Neural cell (in vitro differentiated cells): ENCODE results near the gene LILRB4. TPM values are rescaled to one million over a fixed set of nuclear protein-coding genes. Genes with fewer than 3 reads are reported as not detected.
"Not testable (repeated sequence)": the region's sequence is repeated elsewhere in the genome, so short reads cannot be mapped to it uniquely, and the experiment has no call there.

ENCODE experiments used
- H2AFZ ChIP-seq: fragments of 200-600, 300-800 bp; sonication (generic), shearing (Covaris generic); 2 replicates; pipeline ENCODE4 v1.6.0; 2014; ENCODE audit warnings: low read depth, mild to moderate bottlenecking, antibody characterized with exemption, low read length, moderate library complexity
- H3F3A ChIP-seq: fragments of 200-600 bp; shearing (Covaris generic); 2 replicates; pipeline ENCODE4 v1.6.1; 2016; ENCODE audit warnings: mild to moderate bottlenecking, moderate library complexity, mixed read lengths, antibody characterized with exemption, low read length; ENCODE audit not compliant: insufficient read depth, poor library complexity, severe bottlenecking
- H3K27ac ChIP-seq: fragments of 200-600, 300-800 bp; sonication (generic), shearing (Covaris generic); 2 replicates; pipeline ENCODE4 v1.5.1; 2014; ENCODE audit warnings: mild to moderate bottlenecking, low read length, moderate library complexity
- H3K27me3 ChIP-seq: fragments of 300-800, 200-600 bp; sonication (generic), shearing (Covaris generic); 2 replicates; pipeline ENCODE4 v1.6.0; 2014; ENCODE audit warnings: mild to moderate bottlenecking, low read depth, low read length, moderate library complexity; ENCODE audit not compliant: insufficient read depth
- H3K36me3 ChIP-seq: fragments of 300-800, 200-600 bp; sonication (generic), shearing (Covaris generic); 2 replicates; pipeline ENCODE4 v1.5.1; 2014; ENCODE audit warnings: mild to moderate bottlenecking, antibody characterized with exemption, low read length, moderate library complexity; ENCODE audit not compliant: insufficient read depth
- H3K4me2 ChIP-seq: fragments of 300-800, 200-600 bp; sonication (generic), shearing (Covaris generic); 2 replicates; pipeline ENCODE4 v1.6.0; 2014; ENCODE audit warnings: mild to moderate bottlenecking, low read length
- H3K4me3 ChIP-seq: fragments of 300-800, 200-600 bp; sonication (generic), shearing (Covaris generic); 2 replicates; pipeline ENCODE4 v1.5.1; 2014; ENCODE audit warnings: mild to moderate bottlenecking, low read length, moderate library complexity
- H3K79me2 ChIP-seq: fragments of 200-600 bp; shearing (Covaris generic); replicated peaks from 2 replicates; pipeline ENCODE4 v1.6.0; 2014; ENCODE audit warnings: mild to moderate bottlenecking, low read length, moderate library complexity; ENCODE audit not compliant: insufficient read depth
- H3K9ac ChIP-seq: fragments of 300-800, 200-600 bp; sonication (generic), shearing (Covaris generic); 2 replicates; pipeline ENCODE4 v1.6.1; 2016; ENCODE audit warnings: mild to moderate bottlenecking, low read length, mixed read lengths
- H3K9me2 ChIP-seq: fragments of 200-600 bp; shearing (Covaris generic); 2 replicates; pipeline ENCODE4 v1.6.1; 2016; ENCODE audit warnings: mild to moderate bottlenecking, low read length, mixed read lengths; ENCODE audit not compliant: insufficient read depth
- H3K9me3 ChIP-seq: fragments of 200-600, 300-800 bp; sonication (generic), shearing (Covaris generic); 2 replicates; pipeline ENCODE4 v1.6.1; 2016; ENCODE audit warnings: mild to moderate bottlenecking, mixed run types, low read length, moderate library complexity, mixed read lengths
- H4K20me1 ChIP-seq: fragments of 200-600 bp; shearing (Covaris generic); 2 replicates; pipeline ENCODE4 v1.6.1; 2016; ENCODE audit warnings: mild to moderate bottlenecking, mixed run types; ENCODE audit not compliant: insufficient read depth
- CTCF ChIP-seq: fragments of 450-650 bp; IDR thresholded peaks from 2 replicates; pipeline ENCODE4 v1.5.1; 2014; ENCODE audit warnings: antibody characterized with exemption, mild to moderate bottlenecking, moderate library complexity; ENCODE audit not compliant: poor library complexity, severe bottlenecking
- EP300 ChIP-seq: fragments of 450-650 bp; conservative IDR thresholded peaks from 2 replicates; pipeline ENCODE4 v1.6.1; 2014; ENCODE audit warnings: antibody characterized with exemption, mild to moderate bottlenecking, moderate library complexity; ENCODE audit not compliant: poor library complexity, severe bottlenecking
- EZH2 ChIP-seq: fragments of 200-600, 300-800 bp; shearing (Covaris generic), sonication (generic); IDR thresholded peaks from 2 replicates; pipeline ENCODE4 v1.6.1; 2014; ENCODE audit warnings: antibody characterized with exemption, low read length, borderline replicate concordance, mild to moderate bottlenecking; ENCODE audit not compliant: insufficient read depth, poor library complexity, severe bottlenecking
- MXI1 ChIP-seq: fragments of 450-650 bp; conservative IDR thresholded peaks from 2 replicates; pipeline ENCODE4 v1.6.1; 2014; ENCODE audit warnings: antibody characterized with exemption, mild to moderate bottlenecking; ENCODE audit not compliant: poor library complexity, severe bottlenecking
- POLR2AphosphoS5 ChIP-seq: IDR thresholded peaks from 2 replicates; pipeline ENCODE4 v1.6.1; 2012
- RAD21 ChIP-seq: fragments of 450-650 bp; conservative IDR thresholded peaks from 2 replicates; pipeline ENCODE4 v1.6.1; 2014; ENCODE audit warnings: antibody characterized with exemption, mild to moderate bottlenecking, moderate library complexity
- REST ChIP-seq: IDR thresholded peaks from 2 replicates; pipeline ENCODE4 v1.6.1; 2012; ENCODE audit warnings: borderline replicate concordance
- SMC3 ChIP-seq: fragments of 450-650 bp; conservative IDR thresholded peaks from 2 replicates; pipeline ENCODE4 v1.6.1; 2014; ENCODE audit warnings: antibody characterized with exemption, mild to moderate bottlenecking, moderate library complexity; ENCODE audit not compliant: poor library complexity
- TAF1 ChIP-seq: IDR thresholded peaks from 2 replicates; pipeline ENCODE4 v1.6.1; 2012; ENCODE audit warnings: low read depth
- polyA plus RNA-seq: library from polyadenylated mRNA; depleted of rRNA; stranded (reverse); fragments of >200 nt; gene quantifications from 2 replicates; pipeline ENCODE4 v1.2.3, GENCODE V29; 2014

Gene LILRB4
- polyA plus RNA-seq, 1 donor from 2014 or later: not detected

GRCh38 chr19:54694648-54695047 is 31.9 kb downstream of the LILRB4 start:
- Histone ChIP-seq H3K9me3 (peaks cover 3% of the 10 kb centered on the region), H3K9ac (no peak overlapping the region)

GRCh38 chr19:54696117-54696548 is 33.3 kb downstream of the LILRB4 start:
- Histone ChIP-seq H3K4me2 (no peak overlapping the region), H3K4me3 (no peak overlapping the region), H3F3A (no peaks in the 10 kb centered on the region), H3K9me2 (no peaks in the 10 kb centered on the region), H4K20me1 (no peaks in the 10 kb centered on the region), H3K27me3 (no peaks in the 10 kb centered on the region), H3K9ac (no peak overlapping the region), H3K9me3 (peaks cover 3% of the 10 kb centered on the region), H3K36me3 (no peaks in the 10 kb centered on the region), H2AFZ (no peak overlapping the region), H3K79me2 (no peaks in the 10 kb centered on the region), H3K27ac (no peak overlapping the region)
- TF ChIP-seq EP300: no peak

More at GRCh38 chr19:54694648-54695047, 31.9 kb downstream of the LILRB4 start:
- Histone ChIP-seq H3K27me3 (no peaks in the 10 kb centered on the region), H3K9me2 (no peaks in the 10 kb centered on the region), H3K4me2 (no peak overlapping the region), H3K27ac (no peak overlapping the region), H3K36me3 (no peaks in the 10 kb centered on the region), H3K4me3 (no peak overlapping the region), H3F3A (no peaks in the 10 kb centered on the region), H4K20me1 (no peaks in the 10 kb centered on the region), H2AFZ (no peak overlapping the region), H3K79me2 (no peaks in the 10 kb centered on the region)
- no peak for TF ChIP-seq EP300
- no peak for TF ChIP-seq SMC3
- TF ChIP-seq POLR2AphosphoS5: no peak
- TF ChIP-seq CTCF: no peak
- no peak for TF ChIP-seq MXI1
- no peak for TF ChIP-seq EZH2
- TF ChIP-seq TAF1: no peak
- no peak for TF ChIP-seq RAD21
- TF ChIP-seq REST: no peak

- no peaks in the 10 kb centered on the region for H3F3A ChIP-seq
- H3K9ac ChIP-seq: no peak overlapping the region
- H4K20me1 ChIP-seq: no peaks in the 10 kb centered on the region
- no peak overlapping the region for H3K27ac ChIP-seq
- H3K36me3 ChIP-seq: no peaks in the 10 kb centered on the region
- no peak for TF ChIP-seq TAF1
- H3K9me3 ChIP-seq: peaks cover 3% of the 10 kb centered on the region
- H2AFZ ChIP-seq: no peak overlapping the region
- H3K4me3 ChIP-seq: no peak overlapping the region
- H3K9me2 ChIP-seq: no peaks in the 10 kb centered on the region
- H3K4me2 ChIP-seq: no peak overlapping the region
- H3K79me2 ChIP-seq: no peaks in the 10 kb centered on the region
- H3K27me3 ChIP-seq: no peaks in the 10 kb centered on the region
These were observed 34.0 kb downstream of the LILRB4 start for GRCh38 chr19:54696766-54697165.

- H3K27ac ChIP-seq: not testable (repeated sequence)
These were observed 34.9 kb downstream of the LILRB4 start for GRCh38 chr19:54697716-54698115.

More at GRCh38 chr19:54697716-54698115, 34.9 kb downstream of the LILRB4 start:
- not testable (repeated sequence) for H3K27me3 ChIP-seq, H3K4me2 ChIP-seq, H3K9me3 ChIP-seq, H4K20me1 ChIP-seq, H2AFZ ChIP-seq, H3F3A ChIP-seq, H3K79me2 ChIP-seq, H3K9me2 ChIP-seq, H3K36me3 ChIP-seq, H3K9ac ChIP-seq, H3K4me3 ChIP-seq
